DMS153 treated with DMSO at 0.1 percent for 48 hours (cell line): ENCODE results near the gene WDFY2.
A peak's percentile ranks its signal among the peaks of the same experiment; 100 is the strongest.
"Not testable (repeated sequence)": the region's sequence is repeated elsewhere in the genome, so short reads cannot be mapped to it uniquely, and the experiment has no call there.

Source experiments
- DNase-seq: peaks from one replicate; lab custom pipeline; 2025; ENCODE audit not compliant: unreplicated experiment; lab: John Stamatoyannopoulos, UW

WDFY2 gene

DNA sequence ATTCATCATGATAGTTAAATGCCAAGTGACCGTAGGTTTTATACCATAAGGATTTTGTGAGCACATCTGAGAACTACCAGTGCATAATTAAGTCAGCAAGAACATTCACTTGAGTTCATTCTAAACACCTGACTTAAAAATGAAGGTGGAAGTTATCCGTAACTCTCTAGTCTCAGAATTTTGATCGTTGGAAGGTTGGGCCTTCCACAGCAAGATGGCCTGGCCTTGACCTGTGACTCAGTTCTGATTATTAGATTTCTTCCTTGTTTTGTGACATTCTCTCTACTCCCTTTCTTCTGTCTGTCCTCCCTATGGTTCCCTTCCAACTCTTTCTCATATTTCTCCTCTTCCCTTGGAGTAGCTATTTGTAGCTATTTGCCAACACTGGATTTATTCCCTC, 20.0 kb upstream of the WDFY2 start:
- DNase-seq, result no peak

DNA sequence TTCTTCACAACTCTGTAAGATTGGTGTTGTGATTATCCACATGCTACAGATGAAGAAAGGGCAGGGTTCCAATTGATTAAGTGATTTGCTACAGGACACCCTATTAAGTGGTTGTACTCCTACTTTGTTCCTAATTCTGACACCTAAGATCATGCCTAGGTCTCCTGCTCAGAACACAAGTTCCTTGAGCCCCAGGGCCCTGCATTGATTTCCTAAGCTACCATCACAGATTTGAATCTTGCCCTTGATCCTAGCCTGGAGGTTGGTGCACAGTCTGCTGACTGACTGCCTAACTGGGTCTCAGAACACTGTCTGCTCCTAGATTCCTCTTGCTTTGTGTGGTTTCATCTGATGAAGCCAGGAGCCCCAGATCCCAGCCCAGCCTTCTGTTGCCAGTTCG, 19.6 kb upstream of the WDFY2 start:
- DNase-seq, result no peak

DNA sequence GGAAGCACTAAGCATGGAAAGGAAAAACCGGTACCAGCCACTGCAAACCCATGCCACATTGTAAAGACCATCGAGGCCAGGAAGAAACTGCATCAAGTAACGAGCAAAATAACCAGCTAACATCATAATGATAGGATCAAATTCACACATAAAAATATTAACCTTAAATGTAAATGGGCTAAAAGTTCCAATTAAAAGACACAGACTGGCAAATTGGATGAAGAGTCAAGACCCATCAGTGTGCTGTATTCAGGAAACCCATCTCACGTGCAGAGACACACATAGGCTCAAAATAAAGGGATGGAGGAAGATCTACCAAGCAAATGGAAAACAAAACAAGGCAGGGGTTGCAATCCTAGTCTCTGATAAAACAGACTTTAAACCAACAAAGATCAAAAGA, 15.3 kb upstream of the WDFY2 start:
- not testable (repeated sequence) for DNase-seq

DNA sequence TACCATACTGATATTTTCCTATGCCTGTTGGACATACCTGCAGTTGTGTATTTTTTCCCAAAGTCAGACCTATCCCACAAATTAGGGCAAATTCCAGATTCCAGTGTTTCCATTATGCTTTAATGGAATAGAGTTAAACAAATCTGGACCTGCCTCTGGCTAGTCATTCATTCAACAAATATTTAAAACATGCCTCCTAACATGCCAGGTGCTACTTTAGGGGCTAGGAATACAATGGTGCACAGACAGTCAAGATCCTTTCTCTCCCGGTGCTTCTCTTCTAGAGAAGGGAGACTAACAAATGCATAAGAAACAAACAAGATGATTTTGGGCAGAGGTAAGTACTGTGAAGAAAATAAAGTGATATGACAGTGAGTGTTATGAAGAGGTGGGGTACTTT, 7.5 kb upstream of the WDFY2 start:
- DNase-seq, result no peak

DNA sequence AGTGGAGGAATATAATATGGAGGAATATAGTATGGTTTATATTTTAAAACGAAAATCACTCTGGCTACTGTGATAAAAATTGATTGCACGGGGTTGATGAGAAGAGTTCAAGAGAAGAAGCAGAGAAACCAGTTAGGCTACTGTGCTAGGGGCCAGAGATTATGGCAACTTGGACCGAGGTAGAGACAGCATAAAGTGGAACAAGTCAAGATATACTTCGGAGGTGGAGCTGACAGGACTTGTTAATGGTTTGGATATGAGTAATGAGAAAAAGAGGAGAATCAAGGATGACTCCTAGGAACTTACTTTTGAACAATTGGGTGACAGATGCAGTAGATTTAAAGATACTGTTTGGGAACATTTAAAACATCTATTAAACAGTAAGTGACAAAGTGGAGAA, 6.6 kb upstream of the WDFY2 start:
- DNase-seq, result no peak

- no peak for DNase-seq
Observed at GRCh38 chr13:51579676-51580075, 4.6 kb upstream of the WDFY2 start.

GRCh38 chr13:51581148-51581820, 3.0 kb upstream of the WDFY2 start:
- DNase-seq, result no peak

DNA sequence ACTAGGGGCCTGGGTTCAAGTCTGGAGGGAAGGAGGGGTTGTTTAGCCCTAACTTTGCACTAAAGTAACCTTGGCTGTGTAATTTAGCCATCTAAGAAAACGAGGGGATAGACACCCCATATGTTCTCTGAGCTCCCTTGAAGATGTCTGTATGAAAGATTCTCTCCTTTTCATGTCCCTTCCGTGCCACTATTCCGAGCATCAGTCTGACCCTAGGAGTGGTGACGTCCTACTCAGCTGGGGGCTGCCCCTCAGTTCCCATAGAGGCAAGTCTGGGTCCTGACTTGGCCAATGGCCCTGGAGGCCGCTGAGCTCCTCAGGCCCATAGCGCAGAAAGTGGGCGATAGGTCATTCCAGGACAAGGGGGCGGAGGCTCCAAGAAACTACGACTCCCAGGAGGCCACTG, 790 bp upstream of the WDFY2 start:
- no peak for DNase-seq

DNA sequence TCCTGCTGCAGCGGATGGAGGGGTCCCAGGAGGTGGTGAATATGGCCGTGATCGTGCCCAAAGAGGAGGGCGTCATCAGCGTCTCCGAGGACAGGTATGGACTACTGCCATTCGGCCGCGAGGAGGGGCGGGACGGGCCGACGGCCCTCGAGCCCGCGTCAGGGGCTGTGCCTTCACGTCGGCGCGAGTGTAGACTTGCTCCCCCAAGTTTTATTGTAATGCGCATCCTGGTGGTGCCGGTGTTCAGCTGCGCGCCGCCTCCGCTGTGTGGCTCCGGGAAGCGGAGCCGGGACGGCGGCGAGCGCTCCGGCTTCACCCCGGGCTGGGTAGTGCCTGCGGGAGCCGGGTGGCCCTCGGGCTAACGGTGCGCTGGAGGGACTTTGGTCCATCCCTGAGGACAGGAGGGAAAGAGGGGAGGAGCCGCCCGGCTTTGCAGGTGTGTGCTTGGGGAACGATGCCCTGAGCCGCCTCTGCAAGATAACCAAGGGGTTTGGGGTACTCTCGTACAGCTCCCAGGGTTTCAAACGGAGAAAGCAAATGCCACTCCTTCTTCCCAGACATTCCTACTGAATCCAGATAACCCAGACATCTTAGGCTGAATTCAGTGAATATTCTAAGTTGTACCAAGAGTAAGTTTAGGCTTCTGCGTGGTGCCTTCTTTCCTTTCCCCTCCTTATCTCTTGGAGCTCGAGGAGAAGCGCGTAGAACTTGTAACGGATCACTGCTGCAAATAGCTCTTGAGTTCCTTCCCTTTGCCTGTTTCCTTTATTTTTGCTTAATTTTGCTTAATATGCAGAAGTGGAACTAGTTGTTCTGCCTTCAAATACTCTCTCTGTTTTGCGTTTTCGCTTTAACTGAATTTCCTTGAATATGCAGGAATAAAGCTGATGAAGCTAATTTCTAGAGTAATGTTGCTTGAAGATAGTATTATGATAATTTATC, 740 bp downstream of the WDFY2 start:
- DNase-seq, result peak; percentile 66

GRCh38 chr13:51585696-51586095, 1.4 kb downstream of the WDFY2 start:
- no peak for DNase-seq

DNA sequence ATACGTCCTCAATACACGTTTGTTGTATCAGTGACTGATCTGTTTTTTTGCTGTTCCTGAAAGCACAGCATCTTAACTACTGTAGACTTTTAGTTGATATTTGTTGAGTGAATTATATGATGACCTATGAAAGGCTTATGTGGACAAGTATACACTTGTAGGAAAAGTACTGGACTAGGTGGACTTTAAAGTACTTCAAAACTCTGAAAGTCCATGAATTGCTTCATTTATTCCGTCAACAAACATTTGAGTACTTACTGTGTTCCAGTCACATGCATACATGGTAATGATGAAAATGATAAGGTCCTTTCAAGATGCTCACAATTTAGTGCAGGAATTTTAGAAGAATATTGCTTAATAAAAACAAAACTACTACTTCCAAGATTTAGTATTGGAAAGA, 3.1 kb downstream of the WDFY2 start:
- DNase-seq, result no peak

GRCh38 chr13:51588406-51588949, 4.2 kb downstream of the WDFY2 start:
- no peak for DNase-seq

DNA sequence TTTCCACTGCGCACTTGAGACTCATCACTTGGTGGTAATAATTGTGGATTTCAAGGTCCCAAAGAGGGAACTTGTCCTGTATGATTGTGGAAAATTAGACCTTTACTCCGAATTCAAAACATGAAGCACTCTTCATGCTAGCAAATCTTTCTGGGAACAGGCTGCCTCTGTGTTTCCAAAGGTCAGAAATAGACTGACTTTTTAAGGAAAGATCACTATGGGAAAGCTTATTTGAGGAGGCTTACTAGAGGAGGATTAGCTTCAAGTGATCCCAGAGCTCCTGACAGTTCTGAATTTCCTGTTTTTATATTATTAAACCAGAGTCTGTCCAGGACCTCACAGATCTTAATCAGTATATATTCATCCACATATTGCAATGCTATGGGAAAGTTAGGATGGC, 5.5 kb downstream of the WDFY2 start:
- DNase-seq, result no peak

DNA sequence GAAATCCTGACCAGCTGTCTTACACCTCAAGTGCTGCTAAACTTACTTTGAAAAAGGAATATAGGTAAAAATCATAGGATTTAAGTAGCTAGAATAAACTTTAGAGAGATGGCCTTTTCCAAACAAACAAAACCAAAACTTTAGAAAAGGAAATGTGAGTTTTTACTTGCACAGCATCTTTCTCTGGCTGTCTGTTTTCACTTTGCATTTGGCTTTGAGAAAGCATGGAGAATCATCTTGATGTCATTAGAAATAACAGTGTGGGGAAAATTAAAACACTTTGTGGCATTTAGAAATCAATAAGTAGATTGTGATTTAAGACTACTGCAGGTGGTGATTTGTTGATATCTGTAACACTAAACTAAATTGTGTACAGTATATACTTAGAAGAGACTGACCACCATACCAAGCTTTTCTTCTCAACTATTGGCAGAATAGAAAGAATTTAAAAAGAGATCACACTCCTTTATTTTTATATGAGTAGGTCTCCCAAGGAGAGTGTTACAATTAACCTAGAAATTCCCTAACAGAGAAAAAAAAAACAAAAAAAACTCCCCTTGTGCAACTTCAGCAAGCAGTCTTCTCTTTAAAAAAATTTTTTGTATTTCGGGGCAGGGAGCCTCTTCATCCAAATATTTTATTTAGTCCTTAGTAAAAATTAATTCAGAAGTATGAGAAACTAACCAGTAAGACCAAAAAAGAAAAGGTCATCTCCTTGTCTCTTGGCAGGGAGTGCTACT, 6.1 kb downstream of the WDFY2 start:
- no peak for DNase-seq

DNA sequence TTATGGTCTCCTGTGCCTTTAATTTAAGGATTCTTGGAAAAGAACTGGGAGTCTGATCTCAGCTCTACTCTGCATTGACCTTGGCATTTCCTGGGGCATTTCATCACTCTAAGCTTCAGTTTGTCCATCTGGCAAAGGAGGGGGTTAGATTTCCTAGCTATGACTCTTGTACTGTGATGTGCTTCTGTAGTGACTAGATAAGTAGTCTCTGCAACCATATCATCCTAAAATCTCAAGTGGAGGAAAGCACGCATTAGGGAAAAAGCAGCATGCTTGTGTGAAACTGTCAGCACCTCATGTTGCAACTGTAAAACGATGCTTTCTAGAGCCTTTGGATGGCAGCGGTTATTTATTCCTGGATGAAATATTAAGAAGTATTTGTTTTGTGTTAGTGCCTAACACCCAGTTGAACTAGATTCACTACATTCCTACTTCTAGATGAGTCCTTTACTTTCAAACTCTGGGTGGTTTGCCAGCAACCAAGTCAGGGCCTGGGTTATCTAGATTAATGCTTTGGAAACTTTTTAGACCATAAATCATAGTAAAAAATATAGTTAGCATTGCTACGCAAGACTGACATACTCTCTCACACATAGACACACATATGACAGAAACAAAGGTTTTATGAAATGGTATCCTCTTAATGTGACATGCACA, 6.8 kb downstream of the WDFY2 start:
- no peak for DNase-seq

- DNase-seq, result not testable (repeated sequence)
Observed at GRCh38 chr13:51591938-51592337, 7.7 kb downstream of the WDFY2 start.

GRCh38 chr13:51594432-51594831, 10.2 kb downstream of the WDFY2 start:
- DNase-seq, result no peak

GRCh38 chr13:51595416-51595815, 11.2 kb downstream of the WDFY2 start:
- DNase-seq, result no peak

DNA sequence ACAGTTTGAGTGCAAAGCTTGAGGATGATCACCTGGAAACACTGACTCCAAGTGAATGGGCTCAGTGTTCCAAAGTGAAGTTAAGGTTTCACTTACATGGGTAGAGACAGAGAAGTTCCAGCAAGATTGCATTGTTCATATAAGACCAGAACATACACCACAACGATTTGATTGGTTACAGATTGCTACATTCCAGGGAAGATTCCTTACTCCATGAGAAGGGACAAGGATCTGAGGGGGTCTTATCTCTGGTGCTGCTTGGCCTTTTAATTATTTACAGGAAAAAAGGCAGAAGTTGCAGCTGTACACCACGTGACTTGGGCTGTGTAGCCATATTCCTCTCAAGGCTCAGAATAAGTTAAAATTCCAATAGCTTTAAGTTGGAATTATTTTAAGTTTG, 12.3 kb downstream of the WDFY2 start:
- no peak for DNase-seq

GRCh38 chr13:51599444-51600176, 15.3 kb downstream of the WDFY2 start:
- no peak for DNase-seq
